Vagina (tissue), 2 donors: ENCODE measurements around the gene AKAP11.

Source experiments
- CTCF ChIP-seq, 3 experiments: fragments of 450-650 bp in 2 of 3; fragments of 200-600 bp in 1 of 3; sonication (generic) in 1 of 3; IDR thresholded peaks; one replicate each; pipeline ENCODE4 v1.5.1; 2017 to 2019; ENCODE audit warnings: antibody characterized with exemption in 3 of 3, mild to moderate bottlenecking in 2 of 3, moderate library complexity in 2 of 3
- POLR2A ChIP-seq, 2 donors: fragments of 450-650 bp; IDR thresholded peaks; one replicate each; pipeline ENCODE4 v1.6.1; 2017; ENCODE audit warnings: antibody characterized with exemption in 2 of 2, mild to moderate bottlenecking in 2 of 2, moderate library complexity in 2 of 2
- POLR2AphosphoS5 ChIP-seq, 2 donors: sonication (generic); formaldehyde crosslinking; IDR thresholded peaks; one replicate each; pipeline ENCODE4 v1.9.0; 2017; ENCODE audit warnings: antibody characterized with exemption in 2 of 2, mild to moderate bottlenecking in 2 of 2, low read depth in 1 of 2; ENCODE audit not compliant: insufficient read depth in 1 of 2

GRCh38 chr13:42283574-42283973 is 11.6 kb downstream of the AKAP11 start:
- no peak for TF ChIP-seq POLR2A (IDR thresholded peaks at IDR 0.05)
- no peak for TF ChIP-seq CTCF (IDR thresholded peaks at IDR 0.05)
- TF ChIP-seq POLR2AphosphoS5 (IDR thresholded peaks at IDR 0.05; ENCODE audit: insufficient read depth in 1 of 2, low read depth in 1 of 2), result no peak
